ENCODE results near the gene SRP68. TPM values are rescaled to one million over a fixed set of nuclear protein-coding genes. Genes with fewer than 3 reads are reported as not detected.

SRP68 gene
- total RNA-seq, 1 donor from 2014 or later: 80.5 TPM

DNA sequence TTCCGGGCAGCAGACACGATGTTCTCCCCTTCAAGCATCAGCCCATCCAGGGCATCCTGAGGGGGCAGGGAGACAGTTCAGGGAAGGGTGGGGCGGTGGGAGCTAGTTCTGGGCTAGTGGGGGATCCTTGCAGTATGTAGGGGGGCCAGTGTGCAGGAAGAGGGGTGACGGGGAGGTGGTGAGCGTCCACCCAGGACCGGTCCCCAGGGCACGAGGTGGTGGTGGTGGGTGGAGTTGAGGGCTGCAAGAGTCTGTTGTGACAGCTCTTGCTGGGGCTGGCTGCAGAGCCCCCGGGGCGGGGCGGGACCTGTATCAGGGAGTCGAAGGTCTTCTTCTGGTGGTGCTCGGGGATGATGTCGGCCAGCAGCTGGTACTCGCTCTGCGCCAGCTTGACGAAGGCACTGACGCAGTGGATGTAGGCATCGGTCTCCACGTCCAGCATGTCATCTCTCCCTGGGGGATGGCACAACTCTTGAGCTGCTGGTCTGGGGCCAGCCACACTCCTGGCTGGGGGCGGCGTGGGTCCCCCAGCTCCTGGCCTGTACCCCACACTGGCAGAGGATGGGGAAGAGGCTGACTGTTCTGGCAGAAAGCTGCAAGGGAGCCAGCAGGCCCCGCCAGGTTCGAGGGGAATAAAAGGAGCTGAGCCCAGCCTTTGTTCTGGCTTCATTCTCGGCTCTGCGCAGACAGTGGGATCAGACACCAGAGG, 16.7 kb upstream of the SRP68 start:
- TF ChIP-seq, protein P1, sequence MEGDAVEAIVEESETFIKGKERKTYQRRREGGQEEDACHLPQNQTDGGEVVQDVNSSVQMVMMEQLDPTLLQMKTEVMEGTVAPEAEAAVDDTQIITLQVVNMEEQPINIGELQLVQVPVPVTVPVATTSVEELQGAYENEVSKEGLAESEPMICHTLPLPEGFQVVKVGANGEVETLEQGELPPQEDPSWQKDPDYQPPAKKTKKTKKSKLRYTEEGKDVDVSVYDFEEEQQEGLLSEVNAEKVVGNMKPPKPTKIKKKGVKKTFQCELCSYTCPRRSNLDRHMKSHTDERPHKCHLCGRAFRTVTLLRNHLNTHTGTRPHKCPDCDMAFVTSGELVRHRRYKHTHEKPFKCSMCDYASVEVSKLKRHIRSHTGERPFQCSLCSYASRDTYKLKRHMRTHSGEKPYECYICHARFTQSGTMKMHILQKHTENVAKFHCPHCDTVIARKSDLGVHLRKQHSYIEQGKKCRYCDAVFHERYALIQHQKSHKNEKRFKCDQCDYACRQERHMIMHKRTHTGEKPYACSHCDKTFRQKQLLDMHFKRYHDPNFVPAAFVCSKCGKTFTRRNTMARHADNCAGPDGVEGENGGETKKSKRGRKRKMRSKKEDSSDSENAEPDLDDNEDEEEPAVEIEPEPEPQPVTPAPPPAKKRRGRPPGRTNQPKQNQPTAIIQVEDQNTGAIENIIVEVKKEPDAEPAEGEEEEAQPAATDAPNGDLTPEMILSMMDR (IDR thresholded peaks at IDR 0.05; ENCODE audit: unreplicated experiment): no peak
- Mint-ChIP-seq H3K9me3 (no peaks in the 10 kb centered on the region), H3K4me1 (no peaks in the 10 kb centered on the region)

DNA sequence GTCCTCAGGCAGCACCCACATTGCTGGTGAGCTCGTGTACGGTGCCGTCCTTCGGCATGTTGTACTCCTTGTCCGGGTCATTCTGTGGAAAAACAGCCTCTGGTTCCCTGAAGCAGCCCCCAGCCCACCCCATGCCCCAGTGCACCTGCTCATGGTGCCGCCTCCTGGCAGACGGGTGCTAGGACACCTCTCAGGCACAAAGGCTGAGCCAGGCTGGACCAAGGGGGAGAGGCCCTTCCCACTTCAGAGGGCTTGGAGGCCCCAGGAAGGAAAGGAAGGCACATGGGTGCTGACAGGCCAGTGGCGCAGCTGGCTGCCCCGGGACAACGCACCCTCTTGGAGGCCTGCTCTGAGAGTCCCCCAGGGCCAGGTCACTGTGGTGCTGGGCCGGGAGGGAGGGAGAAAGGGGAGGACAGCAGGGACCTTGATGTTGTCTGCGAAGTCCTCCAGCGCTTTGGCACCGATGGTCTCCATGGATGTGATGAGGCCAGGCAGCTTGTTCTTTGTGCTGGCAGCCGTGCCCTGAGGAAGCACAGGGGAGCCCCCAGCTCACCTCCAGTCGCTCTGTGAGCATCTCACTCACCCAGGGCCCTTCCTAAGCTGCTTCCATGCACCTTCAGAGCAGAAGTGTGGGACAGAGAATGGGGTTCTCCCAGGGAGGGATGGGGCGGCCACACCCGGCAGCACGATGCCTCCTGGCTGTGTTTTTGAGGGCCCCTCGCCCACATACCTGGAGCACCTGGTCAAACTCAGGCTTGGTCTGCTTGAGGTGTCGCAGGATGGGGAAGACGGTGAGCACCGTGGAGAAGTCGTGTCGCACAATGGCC, 15.9 kb upstream of the SRP68 start:
- H3K4me1 Mint-ChIP-seq: peaks cover under 1% of the 10 kb centered on the region
- no peak overlapping the region for H3K4me3 Mint-ChIP-seq
- H3K36me3 Mint-ChIP-seq: peaks cover 28% of the 10 kb centered on the region
- TF ChIP-seq, protein P1 (IDR thresholded peaks at IDR 0.05; ENCODE audit: unreplicated experiment): no peak
- no peak for DNase-seq (ENCODE audit: low spot score in 2 of 2, unreplicated experiment in 2 of 2)
- no peaks in the 10 kb centered on the region for H3K27me3 Mint-ChIP-seq (ENCODE audit: low read depth)
- H3K27ac Mint-ChIP-seq: no peak overlapping the region
- no peaks in the 10 kb centered on the region for H3K9me3 Mint-ChIP-seq

More for the DNA sequence above, 16.7 kb upstream of the SRP68 start:
- Mint-ChIP-seq H3K27ac (no peak overlapping the region), H3K4me3 (no peak overlapping the region), H3K36me3 (peaks cover 30% of the 10 kb centered on the region), H3K27me3 (ENCODE audit: low read depth) (no peaks in the 10 kb centered on the region)
- DNase-seq (ENCODE audit: low spot score in 2 of 2, unreplicated experiment in 2 of 2): no peak

DNA sequence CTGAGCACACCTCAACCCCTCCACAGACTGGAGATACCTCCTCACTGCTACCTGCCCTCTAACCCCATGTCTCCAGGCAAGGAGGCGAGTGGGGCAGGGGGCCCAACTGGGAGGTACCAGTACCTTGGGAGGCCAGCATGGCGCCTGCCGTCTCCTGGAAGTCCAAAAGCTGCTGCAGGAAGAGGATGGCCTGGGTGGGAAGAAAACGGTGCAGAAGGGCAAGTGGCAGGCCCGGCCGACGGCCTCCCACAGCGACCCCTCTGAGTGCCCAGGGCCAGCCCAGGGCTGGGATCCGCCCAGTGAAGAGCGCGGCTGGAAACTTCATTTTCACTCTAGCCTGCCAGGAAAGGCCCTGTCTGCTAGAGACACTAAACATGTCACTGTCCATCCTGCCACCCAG, 15.2 kb upstream of the SRP68 start:
- Mint-ChIP-seq H3K36me3 (peaks cover 24% of the 10 kb centered on the region), H3K27ac (no peak overlapping the region), H3K9me3 (no peaks in the 10 kb centered on the region), H3K4me1 (peaks cover 7% of the 10 kb centered on the region), H3K27me3 (ENCODE audit: low read depth) (no peaks in the 10 kb centered on the region), H3K4me3 (no peak overlapping the region)
- TF ChIP-seq, protein P1 (IDR thresholded peaks at IDR 0.05; ENCODE audit: unreplicated experiment): no peak
- no peak for DNase-seq (ENCODE audit: low spot score in 2 of 2, unreplicated experiment in 2 of 2)

DNA sequence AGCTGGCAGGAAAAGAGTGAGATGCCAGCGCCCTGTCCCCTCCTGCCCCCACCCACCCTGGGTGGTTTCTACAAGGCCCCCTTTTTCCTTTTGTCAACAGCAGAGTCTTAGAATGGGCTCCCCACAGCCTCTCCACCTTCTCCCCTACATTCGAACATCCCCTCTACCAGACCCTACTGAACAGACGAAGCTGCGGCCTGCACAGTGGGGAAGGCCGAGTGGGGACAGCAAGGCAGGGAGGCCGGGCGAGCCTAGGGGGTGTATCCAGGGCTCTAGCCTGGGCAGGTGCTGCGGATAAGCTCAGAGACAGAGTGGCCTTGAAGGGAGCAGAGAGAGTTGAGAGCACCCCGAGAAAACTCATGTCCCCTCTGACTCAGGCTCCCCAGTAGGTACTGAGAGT, 14.1 kb upstream of the SRP68 start:
- no peak for DNase-seq (ENCODE audit: low spot score in 2 of 2, unreplicated experiment in 2 of 2)
- no peaks in the 10 kb centered on the region for H3K27me3 Mint-ChIP-seq (ENCODE audit: low read depth)
- H3K36me3 Mint-ChIP-seq: peaks cover 18% of the 10 kb centered on the region
- no peaks in the 10 kb centered on the region for H3K9me3 Mint-ChIP-seq
- peaks cover 16% of the 10 kb centered on the region for H3K4me1 Mint-ChIP-seq
- H3K27ac Mint-ChIP-seq: no peak overlapping the region
- H3K4me3 Mint-ChIP-seq: no peak overlapping the region
- TF ChIP-seq, protein P1 (IDR thresholded peaks at IDR 0.05; ENCODE audit: unreplicated experiment): no peak

DNA sequence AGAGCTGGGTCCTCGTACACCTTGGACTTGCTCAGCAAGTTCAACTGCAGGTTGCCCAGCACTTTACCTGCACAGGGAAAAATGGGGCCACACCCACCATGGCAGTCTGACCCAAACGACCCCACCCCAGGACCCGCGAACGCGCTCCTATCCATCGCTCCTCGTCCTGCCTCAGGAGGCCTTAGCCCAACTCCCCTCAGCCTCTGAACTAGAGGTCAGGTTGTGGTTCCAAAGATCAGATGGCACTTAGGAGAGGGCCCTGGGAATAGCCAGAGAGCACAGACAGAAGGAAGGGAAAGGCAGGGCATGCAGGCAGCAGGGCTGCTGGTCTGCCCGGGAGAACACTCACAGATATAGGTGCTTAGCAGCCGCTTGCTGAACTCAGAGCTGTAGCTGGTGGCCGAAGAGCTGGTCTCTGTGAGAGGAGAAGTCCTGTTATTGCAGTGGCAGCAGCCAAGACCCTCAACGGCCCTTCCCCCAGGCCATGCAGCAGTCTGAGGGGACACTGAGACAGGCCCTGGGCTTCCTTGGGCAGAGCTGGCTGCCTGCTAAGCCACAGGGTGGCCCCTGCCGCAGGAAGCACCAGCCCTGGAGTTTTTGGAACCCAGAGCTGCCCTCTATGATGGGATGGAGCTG, 13.5 kb upstream of the SRP68 start:
- Mint-ChIP-seq H3K4me1 (peaks cover 20% of the 10 kb centered on the region), H3K36me3 (peaks cover 16% of the 10 kb centered on the region), H3K4me3 (no peak overlapping the region), H3K27ac (no peak overlapping the region), H3K9me3 (no peaks in the 10 kb centered on the region), H3K27me3 (ENCODE audit: low read depth) (no peaks in the 10 kb centered on the region)
- TF ChIP-seq, protein P1 (IDR thresholded peaks at IDR 0.05; ENCODE audit: unreplicated experiment): no peak
- no peak for DNase-seq (ENCODE audit: low spot score in 2 of 2, unreplicated experiment in 2 of 2)
